Measurements from ENCODE around the gene ITCH.
"Not testable (repeated sequence)": the region's sequence is repeated elsewhere in the genome, so short reads cannot be mapped to it uniquely, and the experiment has no call there.

ITCH gene

GRCh38 chr20:34404803-34405202, 41.7 kb downstream of the ITCH start:
- Histone ChIP-seq H3K36me3 (ENCODE audit: insufficient read depth, low read length) (peaks cover 21% of the 10 kb centered on the region), H3K4me1 (ENCODE audit: control insufficient read depth, insufficient read depth, low read length) (peaks cover 37% of the 10 kb centered on the region), H3K4me3 (ENCODE audit: low read length) (no peak overlapping the region), H3K9me3 (replicated peaks; ENCODE audit: low read length) (no peaks in the 10 kb centered on the region), H3K4me2 (ENCODE audit: low read length) (no peak overlapping the region), H3K9ac (ENCODE audit: low read depth, low read length) (no peak overlapping the region), H3K27me3 (ENCODE audit: control insufficient read depth, insufficient read depth, low read length) (no peaks in the 10 kb centered on the region)

- Histone ChIP-seq H3K36me3 (ENCODE audit: insufficient read depth, low read length) (peaks cover 24% of the 10 kb centered on the region), H3K4me1 (ENCODE audit: control insufficient read depth, insufficient read depth, low read length) (peaks cover 33% of the 10 kb centered on the region)
- H3K9ac ChIP-seq (ENCODE audit: low read depth, low read length); H3K27me3 ChIP-seq (ENCODE audit: control insufficient read depth, insufficient read depth, low read length); H3K9me3 ChIP-seq (replicated peaks; ENCODE audit: low read length); H3K4me3 ChIP-seq (ENCODE audit: low read length); H3K4me2 ChIP-seq (ENCODE audit: low read length): not testable (repeated sequence)
Observed at GRCh38 chr20:34405247-34405651, 42.2 kb downstream of the ITCH start.

- H3K4me3 ChIP-seq (ENCODE audit: low read length); H3K9ac ChIP-seq (ENCODE audit: low read depth, low read length); H3K4me2 ChIP-seq (ENCODE audit: low read length); H3K9me3 ChIP-seq (replicated peaks; ENCODE audit: low read length); H3K27me3 ChIP-seq (ENCODE audit: control insufficient read depth, insufficient read depth, low read length): not testable (repeated sequence)
- H3K36me3 ChIP-seq (ENCODE audit: insufficient read depth, low read length) = peaks cover 24% of the 10 kb centered on the region
- H3K4me1 ChIP-seq (ENCODE audit: control insufficient read depth, insufficient read depth, low read length) = peaks cover 27% of the 10 kb centered on the region
Observed at GRCh38 chr20:34405942-34406341, 42.9 kb downstream of the ITCH start.

- Histone ChIP-seq H3K9me3 (replicated peaks; ENCODE audit: low read length) (no peaks in the 10 kb centered on the region), H3K9ac (ENCODE audit: low read depth, low read length) (no peak overlapping the region), H3K36me3 (ENCODE audit: insufficient read depth, low read length) (peaks cover 27% of the 10 kb centered on the region), H3K27me3 (ENCODE audit: control insufficient read depth, insufficient read depth, low read length) (no peaks in the 10 kb centered on the region), H3K4me2 (ENCODE audit: low read length) (no peak overlapping the region), H3K4me3 (ENCODE audit: low read length) (no peak overlapping the region), H3K4me1 (ENCODE audit: control insufficient read depth, insufficient read depth, low read length) (peaks cover 15% of the 10 kb centered on the region)
Observed at GRCh38 chr20:34407962-34408474, 44.9 kb downstream of the ITCH start.

GRCh38 chr20:34410336-34410735, 47.3 kb downstream of the ITCH start:
- Histone ChIP-seq H3K4me2 (ENCODE audit: low read length) (no peak overlapping the region), H3K36me3 (ENCODE audit: insufficient read depth, low read length) (peaks cover 47% of the 10 kb centered on the region), H3K4me1 (ENCODE audit: control insufficient read depth, insufficient read depth, low read length) (peaks cover 8% of the 10 kb centered on the region), H3K9me3 (replicated peaks; ENCODE audit: low read length) (no peaks in the 10 kb centered on the region), H3K4me3 (ENCODE audit: low read length) (no peak overlapping the region), H3K27me3 (ENCODE audit: control insufficient read depth, insufficient read depth, low read length) (no peaks in the 10 kb centered on the region), H3K9ac (ENCODE audit: low read depth, low read length) (no peak overlapping the region)

GRCh38 chr20:34412453-34412852, 49.4 kb downstream of the ITCH start:
- Histone ChIP-seq H3K27me3 (ENCODE audit: control insufficient read depth, insufficient read depth, low read length) (no peaks in the 10 kb centered on the region), H3K4me3 (ENCODE audit: low read length) (no peak overlapping the region), H3K9me3 (replicated peaks; ENCODE audit: low read length) (no peaks in the 10 kb centered on the region), H3K9ac (ENCODE audit: low read depth, low read length) (no peak overlapping the region), H3K36me3 (ENCODE audit: insufficient read depth, low read length) (peaks cover 52% of the 10 kb centered on the region), H3K4me2 (ENCODE audit: low read length) (no peak overlapping the region), H3K4me1 (ENCODE audit: control insufficient read depth, insufficient read depth, low read length) (peaks cover 8% of the 10 kb centered on the region)

- H3K36me3 ChIP-seq (ENCODE audit: insufficient read depth, low read length) = peaks cover 55% of the 10 kb centered on the region
- not testable (repeated sequence) for H3K4me1 ChIP-seq (ENCODE audit: control insufficient read depth, insufficient read depth, low read length); H3K27me3 ChIP-seq (ENCODE audit: control insufficient read depth, insufficient read depth, low read length); H3K4me3 ChIP-seq (ENCODE audit: low read length); H3K9me3 ChIP-seq (replicated peaks; ENCODE audit: low read length); H3K4me2 ChIP-seq (ENCODE audit: low read length); H3K9ac ChIP-seq (ENCODE audit: low read depth, low read length)
Observed at GRCh38 chr20:34414525-34414924, 51.5 kb downstream of the ITCH start.

- Histone ChIP-seq H3K4me1 (ENCODE audit: control insufficient read depth, insufficient read depth, low read length) (peaks cover 8% of the 10 kb centered on the region), H3K27me3 (ENCODE audit: control insufficient read depth, insufficient read depth, low read length) (no peaks in the 10 kb centered on the region), H3K9me3 (replicated peaks; ENCODE audit: low read length) (no peaks in the 10 kb centered on the region), H3K4me3 (ENCODE audit: low read length) (no peak overlapping the region), H3K9ac (ENCODE audit: low read depth, low read length) (no peak overlapping the region), H3K4me2 (ENCODE audit: low read length) (no peak overlapping the region), H3K36me3 (ENCODE audit: insufficient read depth, low read length) (peaks cover 55% of the 10 kb centered on the region)
Observed at GRCh38 chr20:34415079-34415478, 52.0 kb downstream of the ITCH start.

GRCh38 chr20:34420146-34420545, 57.1 kb downstream of the ITCH start:
- H3K36me3 ChIP-seq (ENCODE audit: insufficient read depth, low read length) = peaks cover 63% of the 10 kb centered on the region
- H3K4me3 ChIP-seq (ENCODE audit: low read length) = no peak overlapping the region
- H3K9ac ChIP-seq (ENCODE audit: low read depth, low read length) = no peak overlapping the region
- H3K4me1 ChIP-seq (ENCODE audit: control insufficient read depth, insufficient read depth, low read length) = no peaks in the 10 kb centered on the region
- no peaks in the 10 kb centered on the region for H3K9me3 ChIP-seq (replicated peaks; ENCODE audit: low read length)
- H3K27me3 ChIP-seq (ENCODE audit: control insufficient read depth, insufficient read depth, low read length) = no peaks in the 10 kb centered on the region
- no peak overlapping the region for H3K4me2 ChIP-seq (ENCODE audit: low read length)

GRCh38 chr20:34420975-34421374, 57.9 kb downstream of the ITCH start:
- H3K4me1 ChIP-seq (ENCODE audit: control insufficient read depth, insufficient read depth, low read length) = no peaks in the 10 kb centered on the region
- no peak overlapping the region for H3K4me3 ChIP-seq (ENCODE audit: low read length)
- H3K27me3 ChIP-seq (ENCODE audit: control insufficient read depth, insufficient read depth, low read length) = no peaks in the 10 kb centered on the region
- H3K9ac ChIP-seq (ENCODE audit: low read depth, low read length) = no peak overlapping the region
- no peaks in the 10 kb centered on the region for H3K9me3 ChIP-seq (replicated peaks; ENCODE audit: low read length)
- H3K4me2 ChIP-seq (ENCODE audit: low read length) = no peak overlapping the region
- peaks cover 64% of the 10 kb centered on the region for H3K36me3 ChIP-seq (ENCODE audit: insufficient read depth, low read length)

GRCh38 chr20:34421766-34422466, 58.8 kb downstream of the ITCH start:
- H3K4me2 ChIP-seq (ENCODE audit: low read length) = no peak overlapping the region
- H3K4me3 ChIP-seq (ENCODE audit: low read length) = no peak overlapping the region
- H3K9me3 ChIP-seq (replicated peaks; ENCODE audit: low read length) = no peaks in the 10 kb centered on the region
- no peaks in the 10 kb centered on the region for H3K4me1 ChIP-seq (ENCODE audit: control insufficient read depth, insufficient read depth, low read length)
- H3K36me3 ChIP-seq (ENCODE audit: insufficient read depth, low read length) = peaks cover 70% of the 10 kb centered on the region
- H3K9ac ChIP-seq (ENCODE audit: low read depth, low read length) = no peak overlapping the region
- no peaks in the 10 kb centered on the region for H3K27me3 ChIP-seq (ENCODE audit: control insufficient read depth, insufficient read depth, low read length)

GRCh38 chr20:34425032-34425690, 62.1 kb downstream of the ITCH start:
- not testable (repeated sequence) for H3K4me1 ChIP-seq (ENCODE audit: control insufficient read depth, insufficient read depth, low read length); H3K4me3 ChIP-seq (ENCODE audit: low read length); H3K9me3 ChIP-seq (replicated peaks; ENCODE audit: low read length); H3K9ac ChIP-seq (ENCODE audit: low read depth, low read length); H3K4me2 ChIP-seq (ENCODE audit: low read length); H3K27me3 ChIP-seq (ENCODE audit: control insufficient read depth, insufficient read depth, low read length)
- H3K36me3 ChIP-seq (ENCODE audit: insufficient read depth, low read length) = peaks cover 76% of the 10 kb centered on the region
